Fibroblast of the aortic adventitia (primary cell): ENCODE measurements around the gene ABR. TPM values are rescaled to one million over a fixed set of nuclear protein-coding genes. Genes with fewer than 3 reads are reported as not detected.

Source experiments
- DNase-seq: peaks from one replicate; pipeline ENCODE4 v3.0.0-alpha.2; 2010; ENCODE audit warnings: low read depth
- H3K4me3 ChIP-seq: 2 replicates; pipeline ENCODE4 v1.5.1; 2011; ENCODE audit warnings: low read depth, mild to moderate bottlenecking, control low read depth, low read length, moderate library complexity
- total RNA-seq: library from RNA; depleted of rRNA; stranded (reverse); fragments of >200 nt; gene quantifications from 2 replicates; pipeline ENCODE4 v1.2.3, GENCODE V29; 2012; ENCODE audit warnings: low replicate concordance
- TF ChIP-seq, protein P1 (sequence below): IDR thresholded peaks from 2 replicates; pipeline ENCODE4 v1.5.1; 2011; ENCODE audit warnings: mild to moderate bottlenecking, low read length, control low read depth, inconsistent platforms; ENCODE audit not compliant: insufficient read depth

Gene ABR
- total RNA-seq, 1 donor: 76.8 TPM

DNA sequence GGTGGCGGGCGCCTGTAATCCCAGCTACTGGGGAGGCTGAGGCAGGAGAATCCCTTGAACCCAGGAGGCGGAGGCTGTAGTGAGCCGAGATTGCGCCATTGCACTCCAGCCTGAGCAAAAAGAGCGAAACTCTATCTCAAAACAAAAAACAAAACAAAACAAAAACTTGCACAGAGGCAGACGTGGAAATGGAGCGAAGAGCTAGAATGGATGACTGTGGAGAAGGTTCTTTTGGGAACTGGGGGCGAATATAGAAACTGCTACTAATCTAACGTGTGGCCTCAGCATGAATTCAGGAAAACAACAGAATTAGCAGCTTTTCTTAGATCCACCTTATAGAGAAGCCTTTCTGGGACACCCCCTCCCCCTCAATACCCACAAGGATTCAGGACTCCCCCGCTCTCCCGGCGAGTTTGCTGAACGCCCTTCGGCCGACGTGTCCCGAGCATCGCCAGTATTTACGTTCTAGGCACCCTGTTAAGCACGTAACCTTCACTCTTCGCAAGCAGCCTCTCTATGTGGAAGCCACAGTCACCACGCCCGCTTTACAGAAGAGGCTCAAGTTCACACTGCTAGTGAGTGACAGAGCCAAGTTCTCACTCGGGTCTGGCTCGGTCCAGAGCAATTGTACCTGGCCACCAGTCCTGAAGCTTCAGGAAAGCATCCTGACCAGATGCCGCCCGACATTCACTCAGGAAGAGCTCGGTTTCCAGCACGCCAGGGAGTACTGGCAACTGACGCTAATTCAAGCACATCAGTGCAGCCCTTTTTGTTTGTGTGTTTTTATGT, 13.3 kb upstream of the ABR start:
- TF ChIP-seq, protein P1, sequence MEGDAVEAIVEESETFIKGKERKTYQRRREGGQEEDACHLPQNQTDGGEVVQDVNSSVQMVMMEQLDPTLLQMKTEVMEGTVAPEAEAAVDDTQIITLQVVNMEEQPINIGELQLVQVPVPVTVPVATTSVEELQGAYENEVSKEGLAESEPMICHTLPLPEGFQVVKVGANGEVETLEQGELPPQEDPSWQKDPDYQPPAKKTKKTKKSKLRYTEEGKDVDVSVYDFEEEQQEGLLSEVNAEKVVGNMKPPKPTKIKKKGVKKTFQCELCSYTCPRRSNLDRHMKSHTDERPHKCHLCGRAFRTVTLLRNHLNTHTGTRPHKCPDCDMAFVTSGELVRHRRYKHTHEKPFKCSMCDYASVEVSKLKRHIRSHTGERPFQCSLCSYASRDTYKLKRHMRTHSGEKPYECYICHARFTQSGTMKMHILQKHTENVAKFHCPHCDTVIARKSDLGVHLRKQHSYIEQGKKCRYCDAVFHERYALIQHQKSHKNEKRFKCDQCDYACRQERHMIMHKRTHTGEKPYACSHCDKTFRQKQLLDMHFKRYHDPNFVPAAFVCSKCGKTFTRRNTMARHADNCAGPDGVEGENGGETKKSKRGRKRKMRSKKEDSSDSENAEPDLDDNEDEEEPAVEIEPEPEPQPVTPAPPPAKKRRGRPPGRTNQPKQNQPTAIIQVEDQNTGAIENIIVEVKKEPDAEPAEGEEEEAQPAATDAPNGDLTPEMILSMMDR: no peak
- DNase-seq: no peak

DNA sequence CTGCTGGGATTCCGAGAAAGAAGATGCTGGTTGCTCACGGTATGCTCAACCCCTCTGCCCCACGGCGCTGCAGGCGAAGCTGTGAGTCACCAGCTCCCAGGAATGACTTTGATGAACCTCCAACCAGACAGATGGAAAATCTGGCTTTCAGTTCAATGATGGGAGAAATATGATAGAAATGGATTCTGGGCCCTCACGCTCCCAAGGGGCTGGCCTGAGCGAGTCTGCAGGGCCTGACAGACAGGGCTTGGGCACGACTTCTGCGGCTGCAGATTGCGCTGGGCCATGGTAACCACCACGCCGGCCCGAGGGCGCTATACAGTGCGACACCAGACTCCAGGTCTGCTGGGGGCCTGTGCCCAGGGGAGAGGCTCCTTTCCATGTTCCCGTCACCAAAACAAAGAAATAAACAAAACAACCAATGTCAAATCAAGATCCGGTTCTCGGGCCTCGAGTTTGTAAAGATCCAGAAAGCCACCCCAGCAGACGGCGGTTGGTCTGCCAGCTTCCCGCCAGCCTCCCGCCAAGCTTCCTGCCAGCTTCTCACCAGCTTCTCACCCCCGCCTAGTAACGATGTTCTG, 11.1 kb upstream of the ABR start:
- DNase-seq: no peak
- TF ChIP-seq, protein P1: no peak
- no peak overlapping the region for H3K4me3 ChIP-seq

More for the DNA sequence above, 13.3 kb upstream of the ABR start:
- no peak overlapping the region for H3K4me3 ChIP-seq

DNA sequence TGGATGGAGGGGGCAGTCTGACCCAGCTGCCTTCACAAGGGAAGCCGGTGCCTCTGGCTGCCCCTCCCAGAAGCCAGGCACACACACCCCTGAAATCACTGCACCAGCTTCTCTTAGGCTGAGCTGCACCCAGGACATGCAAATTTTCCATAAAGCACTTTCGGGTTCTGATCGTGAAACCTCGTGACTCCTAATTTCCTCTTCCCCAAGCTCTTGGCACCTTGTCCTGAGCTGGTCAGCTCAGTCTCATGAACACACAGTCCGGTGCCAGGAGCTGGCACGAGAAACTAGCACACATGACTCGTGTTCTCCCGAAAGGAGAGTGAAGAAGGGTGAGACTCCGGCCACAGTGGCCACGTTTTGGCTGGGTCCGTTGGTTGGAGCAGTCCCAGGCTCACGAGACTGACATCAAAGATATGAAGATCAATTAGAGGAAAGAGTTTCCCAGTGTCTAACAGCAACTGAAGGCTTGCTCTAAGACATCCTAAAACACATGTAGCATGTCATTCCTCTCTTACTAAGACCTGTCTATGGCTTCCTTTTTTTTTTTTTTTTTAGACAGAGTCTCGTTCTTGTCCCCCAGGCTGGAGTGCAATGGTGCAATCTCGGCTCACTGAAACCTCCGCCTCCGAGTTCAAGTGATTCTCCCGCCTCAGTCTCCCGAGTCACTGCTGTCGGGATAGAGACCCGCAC, 9.2 kb upstream of the ABR start:
- H3K4me3 ChIP-seq: no peak overlapping the region
- TF ChIP-seq, protein P1: no peak
- peak; percentile 93 for DNase-seq

DNA sequence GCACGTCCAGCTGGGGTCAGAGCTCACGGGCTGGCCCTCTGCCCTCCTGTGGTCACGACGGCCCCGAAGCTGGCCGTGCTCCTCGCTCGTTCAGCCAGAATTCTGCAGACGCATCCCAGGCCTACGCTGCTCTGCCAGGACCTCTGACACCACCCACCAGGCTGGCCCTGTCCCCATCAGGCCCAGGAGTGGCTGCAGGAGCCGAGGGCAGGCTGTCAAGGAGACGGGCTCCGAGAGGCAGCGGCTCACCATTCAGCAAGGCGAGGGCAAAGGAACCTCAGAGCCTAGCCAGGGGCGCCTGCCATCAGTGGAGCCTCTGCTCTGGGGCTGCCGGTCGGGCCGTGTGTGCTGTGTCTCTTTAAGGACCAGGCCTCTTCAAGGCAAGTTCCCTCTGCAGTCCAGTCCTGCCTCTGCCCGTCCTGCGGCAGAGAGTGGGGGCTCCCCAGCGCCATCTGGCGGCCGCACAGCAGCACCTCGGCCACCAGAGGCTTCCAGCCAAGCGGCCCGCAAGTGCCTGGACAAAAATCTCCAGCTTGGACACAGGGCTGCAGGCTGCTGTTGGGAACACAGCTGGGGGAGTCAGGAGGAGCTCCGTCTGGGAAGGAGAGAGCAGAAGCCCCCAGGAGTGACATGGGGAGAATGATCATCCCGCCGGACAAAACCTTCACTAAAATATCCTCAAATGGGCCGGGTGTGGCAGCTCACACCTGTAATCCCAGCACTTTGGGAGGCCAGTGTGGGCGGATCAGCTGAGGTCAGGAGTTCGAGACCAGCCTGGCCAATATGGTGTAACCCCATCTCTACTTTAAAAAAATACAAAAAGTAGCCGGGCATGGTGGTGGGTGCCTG, 7.4 kb upstream of the ABR start:
- TF ChIP-seq, protein P1: peak; percentile 99
- peak; percentile 91 for DNase-seq
- peak overlapping the region; percentile 46 for H3K4me3 ChIP-seq

DNA sequence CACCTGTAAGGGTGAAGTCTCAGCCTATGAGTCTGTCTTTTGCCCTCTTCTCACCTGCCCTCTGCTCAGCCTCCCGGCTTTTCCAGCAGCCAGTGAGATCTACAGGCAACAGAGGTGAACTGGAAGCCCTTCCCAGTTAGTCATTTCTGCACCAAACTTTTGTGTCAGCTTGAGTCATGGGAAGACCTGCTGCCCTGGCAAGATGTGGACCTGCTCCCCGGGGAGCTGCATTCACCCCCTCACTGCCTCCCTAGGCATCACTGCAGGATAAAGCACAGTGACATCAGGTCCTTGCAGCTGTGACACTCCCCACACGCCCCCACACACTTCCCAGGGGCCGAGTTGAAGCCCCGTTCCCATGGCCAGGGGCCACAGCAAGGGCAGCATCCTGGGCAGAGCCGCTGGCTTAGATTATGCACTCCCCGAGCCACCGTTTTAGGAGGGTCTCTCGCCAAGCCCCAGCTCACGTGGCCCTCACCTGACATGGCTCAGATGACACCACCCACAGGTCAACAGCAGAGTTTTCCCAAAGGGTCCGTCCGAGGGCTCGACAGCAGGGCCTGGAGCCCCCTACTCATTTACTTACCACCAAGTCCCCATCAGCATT, 6.5 kb upstream of the ABR start:
- DNase-seq: peak; percentile 49
- H3K4me3 ChIP-seq: peak overlapping the region; percentile 46

More for the DNA sequence above, 6.5 kb upstream of the ABR start:
- TF ChIP-seq, protein P1: no peak
